K562 treated with DMSO at 1 percent for 48 hours (cell line): ENCODE data around the gene GRM7. TPM values are rescaled to one million over a fixed set of nuclear protein-coding genes. Genes with fewer than 3 reads are reported as not detected.

Source experiments
- total RNA-seq: library from RNA; unstranded; fragments of 300-600 nt; gene quantifications from 2 replicates; pipeline ENCODE4 v1.2.3, GENCODE V29; 2022; ENCODE audit warnings: low replicate concordance; ENCODE audit errors: extremely low read depth

Gene GRM7
- not detected in 2 replicates for total RNA-seq

GRCh38 chr3:6860954-6861624 lies at the start of gene GRM7:
TSS of gene GRM7 (plus strand) at chr3:6861115.

